ENCODE data around the gene FOXRED1. TPM values are rescaled to one million over a fixed set of nuclear protein-coding genes. Genes with fewer than 3 reads are reported as not detected.

The FOXRED1 gene
- polyA plus RNA-seq, 1 donor (not counting 4 experiments of a cell fraction or from before 2014, with no cell fraction given), result 20.8 TPM

DNA sequence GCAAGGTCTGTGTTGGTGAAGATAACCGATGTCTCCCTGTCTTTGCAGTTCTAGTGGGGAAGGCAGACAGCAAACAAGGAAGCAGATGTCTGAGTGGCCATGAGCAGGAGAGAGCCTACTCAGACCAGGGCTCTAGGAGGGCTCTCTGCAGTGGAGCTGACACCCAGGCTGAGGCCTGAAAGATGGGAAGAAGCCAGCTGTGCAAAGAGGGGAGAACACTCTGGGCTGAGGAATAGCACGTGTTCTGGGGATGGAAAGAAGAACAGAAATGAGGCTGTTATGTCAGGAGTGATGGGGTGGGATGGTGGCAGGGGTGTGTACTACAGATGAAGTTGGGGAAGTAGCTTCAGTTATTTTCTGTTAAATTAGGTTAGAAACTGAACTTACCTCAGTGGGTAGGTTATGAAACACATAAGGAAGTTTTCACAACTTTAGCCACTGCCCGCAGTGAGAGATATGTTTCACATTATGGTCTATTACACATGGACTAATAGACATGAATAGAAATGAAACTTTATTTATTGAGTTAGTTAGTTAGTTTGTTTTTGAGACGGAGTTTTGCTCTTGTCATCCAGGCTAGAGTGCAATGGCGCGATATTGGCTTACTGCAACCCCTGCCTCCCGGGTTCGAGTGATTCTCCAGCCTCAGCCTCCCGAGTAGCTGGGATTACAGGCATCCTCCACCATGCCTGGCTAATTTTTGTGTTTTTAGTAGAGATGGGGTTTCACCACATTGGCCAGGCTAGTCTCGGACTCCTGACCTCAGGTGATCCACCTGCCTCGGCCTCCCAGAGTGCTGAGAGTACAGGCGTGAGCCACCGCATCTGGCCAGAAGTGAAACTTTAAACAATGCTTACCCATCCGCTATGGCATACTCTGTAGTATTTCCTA is 42.7 kb downstream of the FOXRED1 start:
- DNase-seq (ENCODE audit: low read depth, low spot score) (no peak), FAIRE-seq (no peak)
- Histone ChIP-seq H3K79me2 (ENCODE audit: control insufficient read depth, insufficient read depth, low read length) (peaks cover under 1% of the 10 kb centered on the region), H2AFZ (ENCODE audit: control insufficient read depth, low read length) (no peak overlapping the region), H3K27me3 (ENCODE audit: control insufficient read depth, extremely low read depth, insufficient read depth, low read length) (no peaks in the 10 kb centered on the region), H3K36me3 (ENCODE audit: control insufficient read depth in 2 of 2, extremely low read depth in 1 of 2, insufficient read depth in 2 of 2, low read length in 2 of 2) (no peaks in the 10 kb centered on the region), H3K4me3 (ENCODE audit: control insufficient read depth in 2 of 3, extremely low read depth in 1 of 3, insufficient read depth in 2 of 3, low read depth in 1 of 3, low read length in 3 of 3) (no peak overlapping the region), H3K9me3 (ENCODE audit: control insufficient read depth, low read depth, low read length) (no peaks in the 10 kb centered on the region), H3K4me2 (ENCODE audit: control insufficient read depth, extremely low read depth, insufficient read depth, low read depth, low read length) (no peak overlapping the region), H3K9me1 (ENCODE audit: control insufficient read depth, extremely low read depth, insufficient read depth, low read length) (no peaks in the 10 kb centered on the region), H4K20me1 (ENCODE audit: control insufficient read depth, extremely low read depth, insufficient read depth, low read length) (no peaks in the 10 kb centered on the region), H3K27ac (ENCODE audit: control insufficient read depth, insufficient read depth, low read length) (no peak overlapping the region), H3K9ac (ENCODE audit: control insufficient read depth, extremely low read depth, insufficient read depth, low read length) (no peak overlapping the region), H3K4me1 (ENCODE audit: control insufficient read depth, extremely low read depth, insufficient read depth, low read length) (peaks cover 26% of the 10 kb centered on the region)
- no peak for TF ChIP-seq EZH2 (IDR thresholded peaks at IDR 0.05; ENCODE audit: low read length)
- TF ChIP-seq, protein P1, sequence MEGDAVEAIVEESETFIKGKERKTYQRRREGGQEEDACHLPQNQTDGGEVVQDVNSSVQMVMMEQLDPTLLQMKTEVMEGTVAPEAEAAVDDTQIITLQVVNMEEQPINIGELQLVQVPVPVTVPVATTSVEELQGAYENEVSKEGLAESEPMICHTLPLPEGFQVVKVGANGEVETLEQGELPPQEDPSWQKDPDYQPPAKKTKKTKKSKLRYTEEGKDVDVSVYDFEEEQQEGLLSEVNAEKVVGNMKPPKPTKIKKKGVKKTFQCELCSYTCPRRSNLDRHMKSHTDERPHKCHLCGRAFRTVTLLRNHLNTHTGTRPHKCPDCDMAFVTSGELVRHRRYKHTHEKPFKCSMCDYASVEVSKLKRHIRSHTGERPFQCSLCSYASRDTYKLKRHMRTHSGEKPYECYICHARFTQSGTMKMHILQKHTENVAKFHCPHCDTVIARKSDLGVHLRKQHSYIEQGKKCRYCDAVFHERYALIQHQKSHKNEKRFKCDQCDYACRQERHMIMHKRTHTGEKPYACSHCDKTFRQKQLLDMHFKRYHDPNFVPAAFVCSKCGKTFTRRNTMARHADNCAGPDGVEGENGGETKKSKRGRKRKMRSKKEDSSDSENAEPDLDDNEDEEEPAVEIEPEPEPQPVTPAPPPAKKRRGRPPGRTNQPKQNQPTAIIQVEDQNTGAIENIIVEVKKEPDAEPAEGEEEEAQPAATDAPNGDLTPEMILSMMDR (optimal IDR thresholded peaks at IDR 0.05 in 1 of 3, IDR thresholded peaks at IDR 0.05 in 1 of 3, conservative IDR thresholded peaks at IDR 0.05 in 1 of 3; ENCODE audit: extremely low read depth in 1 of 3, insufficient read depth in 2 of 3, low read length in 3 of 3), result no peak
- dilution Hi-C loops (cut with MboI; ENCODE audit: extremely low pct_ligation_motif_present, low sequenced_read_pairs), result no loop called here

DNA sequence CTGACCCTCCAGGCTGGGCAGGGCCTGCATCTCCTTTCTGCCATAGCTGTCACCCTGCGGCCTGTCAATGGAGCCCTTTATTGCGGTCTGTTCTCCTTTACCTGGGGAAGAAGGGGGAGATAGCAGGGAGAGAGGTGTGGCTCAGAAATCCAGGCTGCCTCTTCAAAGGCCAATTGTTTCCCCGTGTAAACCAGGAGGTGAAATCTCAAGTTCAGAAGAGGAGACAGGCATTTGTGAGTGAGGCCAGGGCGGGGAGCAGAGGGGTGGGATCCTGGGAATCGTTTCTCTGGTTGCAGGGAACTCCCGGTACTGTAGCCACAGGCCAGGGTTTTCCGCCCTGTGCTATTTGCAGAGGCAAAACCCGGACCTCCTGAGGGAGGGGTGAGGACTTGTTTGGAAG is 44.0 kb downstream of the FOXRED1 start:
- peak overlapping the region; percentile 32 for H2AFZ ChIP-seq (ENCODE audit: control insufficient read depth, low read length)
- H4K20me1 ChIP-seq (ENCODE audit: control insufficient read depth, extremely low read depth, insufficient read depth, low read length), result no peaks in the 10 kb centered on the region
- no peaks in the 10 kb centered on the region for H3K27me3 ChIP-seq (ENCODE audit: control insufficient read depth, extremely low read depth, insufficient read depth, low read length)
- H3K4me1 ChIP-seq (ENCODE audit: control insufficient read depth, extremely low read depth, insufficient read depth, low read length), result peaks cover 31% of the 10 kb centered on the region
- H3K9me3 ChIP-seq (ENCODE audit: control insufficient read depth, low read depth, low read length), result no peaks in the 10 kb centered on the region
- no peak for DNase-seq (ENCODE audit: low read depth, low spot score)
- H3K79me2 ChIP-seq (ENCODE audit: control insufficient read depth, insufficient read depth, low read length), result no peaks in the 10 kb centered on the region
- TF ChIP-seq, protein P1 (optimal IDR thresholded peaks at IDR 0.05 in 1 of 3, IDR thresholded peaks at IDR 0.05 in 1 of 3, conservative IDR thresholded peaks at IDR 0.05 in 1 of 3; ENCODE audit: extremely low read depth in 1 of 3, insufficient read depth in 2 of 3, low read length in 3 of 3), result no peak
- TF ChIP-seq EZH2 (IDR thresholded peaks at IDR 0.05; ENCODE audit: low read length), result no peak
- no peaks in the 10 kb centered on the region for H3K36me3 ChIP-seq (ENCODE audit: control insufficient read depth in 2 of 2, extremely low read depth in 1 of 2, insufficient read depth in 2 of 2, low read length in 2 of 2)
- H3K9me1 ChIP-seq (ENCODE audit: control insufficient read depth, extremely low read depth, insufficient read depth, low read length), result no peaks in the 10 kb centered on the region
- peak overlapping the region; percentile 25 for H3K27ac ChIP-seq (ENCODE audit: control insufficient read depth, insufficient read depth, low read length)
- peak overlapping the region; percentile 7 for H3K4me2 ChIP-seq (ENCODE audit: control insufficient read depth, extremely low read depth, insufficient read depth, low read depth, low read length)
- H3K4me3 ChIP-seq (ENCODE audit: control insufficient read depth in 2 of 3, extremely low read depth in 1 of 3, insufficient read depth in 2 of 3, low read depth in 1 of 3, low read length in 3 of 3), result no peak overlapping the region
- FAIRE-seq, result no peak
- dilution Hi-C loops (cut with MboI; ENCODE audit: extremely low pct_ligation_motif_present, low sequenced_read_pairs), result no loop called here
- no peak overlapping the region for H3K9ac ChIP-seq (ENCODE audit: control insufficient read depth, extremely low read depth, insufficient read depth, low read length)

Measured in keratinocyte (primary cell).